Mucosa of descending colon (tissue), 3 donors: ENCODE data around the gene RAB6D. TPM values are rescaled to one million over a fixed set of nuclear protein-coding genes. Genes with fewer than 3 reads are reported as not detected.
A peak's percentile ranks its signal among the peaks of the same experiment; 100 is the strongest.
"Not testable (repeated sequence)": the region's sequence is repeated elsewhere in the genome, so short reads cannot be mapped to it uniquely, and the experiment has no call there.

Source experiments
- ATAC-seq: fragments of 200-7000 bp; cut with Tn5 transposase; one replicate; pipeline ENCODE4 v1.9.1; 2020; ENCODE audit warnings: mild to moderate bottlenecking, moderate library complexity
- DNase-seq, 3 donors: peaks; one replicate each; pipeline ENCODE4 v3.0.0-alpha.2; 2020
- H3K36me3 ChIP-seq: fragments of 200-600 bp; one replicate; pipeline ENCODE4 v1.8.0; 2021; ENCODE audit warnings: low read depth, mild to moderate bottlenecking
- H3K4me1 ChIP-seq: fragments of 200-600 bp; one replicate; pipeline ENCODE4 v1.8.0; 2021; ENCODE audit warnings: low read depth, mild to moderate bottlenecking
- H3K4me3 ChIP-seq: fragments of 200-600 bp; one replicate; pipeline ENCODE4 v1.8.0; 2021; ENCODE audit warnings: mild to moderate bottlenecking
- H3K9me3 ChIP-seq: fragments of 200-600 bp; one replicate; pipeline ENCODE4 v1.8.0; 2021; ENCODE audit warnings: mild to moderate bottlenecking
- CTCF ChIP-seq: fragments of 200-600 bp; IDR thresholded peaks from one replicate; pipeline ENCODE4 v1.8.0; 2022; ENCODE audit warnings: antibody characterized with exemption, mild to moderate bottlenecking
- intact Hi-C, 2 donors: fragments of 100-400 bp; cut with DNase I in 1 of 2; cut with micrococcal nuclease in 1 of 2; formaldehyde crosslinking; loops; one replicate each; pipeline versions ENCODE4 v1.11.0 to v1.11.1; 2022; cut with DNase I, micrococcal nuclease
- long read RNA-seq, 2 donors: library from polyadenylated mRNA; unstranded; transcript quantifications; one replicate each; pipeline ENCODE4 v2.0.0, GENCODE V29; 2019 to 2021
- total RNA-seq, 3 donors: library from RNA; stranded (reverse); fragmentation: NEBNext Ultra II Directional in 2 of 3; extraction: Animal tissue kit (Norgen Biotek cat#: 25700) in 2 of 3; gene quantifications; one replicate each; pipeline versions ENCODE4 v1.2.1 to v1.2.4, GENCODE V29; 2021 to 2023
- donor health status: DM: no; HTN: no; CAD: no; lungs with moderate emphysema.
- donor health status: DM: no; HTN: no; CAD: no.
- donor health status: DM: no; HTN: yes; CAD: no.

RAB6D gene
- total RNA-seq, result 1 to 10 TPM; 1.0 to 4.3 (median 1.8) TPM
- long read RNA-seq, donor 1, partial matches to known transcripts, result 0 of 1 reads
- long read RNA-seq, donor 1, other reads (novel, unspliced or antisense), result 0 of 1 reads
- long read RNA-seq, donor 2, result 0 reads

GRCh38 chr2:131363703-131364186 lies at the start of gene RAB6D:
Gene RAB6D, minus strand, starts transcription at chr2:131364168. Its CDS starts 448 bp downstream, at chr2:131363720.
- intact Hi-C loops, H3K9me3 ChIP-seq, H3K4me1 ChIP-seq, H3K36me3 ChIP-seq, H3K4me3 ChIP-seq: not testable (repeated sequence)
- DNase-seq (peak in 2 of 3 donors; percentile 35 to 64), ATAC-seq (peak; percentile 75)

- ATAC-seq (peak; percentile 71), DNase-seq (peak in 1 of 3 donors; percentile 65)
- intact Hi-C loops, result no loop called here
- Histone ChIP-seq H3K4me3 (no peak overlapping the region), H3K4me1 (no peaks in the 10 kb centered on the region), H3K9me3 (no peaks in the 10 kb centered on the region), H3K36me3 (no peaks in the 10 kb centered on the region)
- peak; percentile 23 for TF ChIP-seq CTCF
Observed at GRCh38 chr2:131413148-131413747, 49.3 kb upstream of the RAB6D start.

GRCh38 chr2:131410173-131410572 lies 46.2 kb upstream of the RAB6D start:
- no peak for ATAC-seq
- H3K4me1 ChIP-seq, result no peaks in the 10 kb centered on the region

GRCh38 chr2:131408778-131409177 lies 44.8 kb upstream of the RAB6D start:
- Histone ChIP-seq H3K4me1 (no peaks in the 10 kb centered on the region), H3K9me3 (no peaks in the 10 kb centered on the region), H3K4me3 (no peak overlapping the region), H3K36me3 (no peaks in the 10 kb centered on the region)
- TF ChIP-seq CTCF, result no peak
- no peak for ATAC-seq
- intact Hi-C loops, result no loop called here
- DNase-seq, result no peak

More at GRCh38 chr2:131410173-131410572, 46.2 kb upstream of the RAB6D start:
- no peak for DNase-seq
- intact Hi-C loops, result no loop called here
- Histone ChIP-seq H3K4me3 (no peak overlapping the region), H3K9me3 (no peaks in the 10 kb centered on the region), H3K36me3 (no peaks in the 10 kb centered on the region)
- no peak for TF ChIP-seq CTCF

GRCh38 chr2:131408207-131408606 lies 44.2 kb upstream of the RAB6D start:
- Histone ChIP-seq H3K4me3 (no peak overlapping the region), H3K9me3 (no peaks in the 10 kb centered on the region), H3K4me1 (no peaks in the 10 kb centered on the region), H3K36me3 (no peaks in the 10 kb centered on the region)
- no peak for ATAC-seq
- TF ChIP-seq CTCF, result no peak
- DNase-seq, result no peak
- intact Hi-C loops, result no loop called here

GRCh38 chr2:131404753-131405152 lies 40.8 kb upstream of the RAB6D start:
- H3K4me1 ChIP-seq, result no peaks in the 10 kb centered on the region
- TF ChIP-seq CTCF, result no peak
- no peaks in the 10 kb centered on the region for H3K36me3 ChIP-seq
- H3K4me3 ChIP-seq, result no peak overlapping the region
- no peak for DNase-seq
- no peak for ATAC-seq
- H3K9me3 ChIP-seq, result no peaks in the 10 kb centered on the region
- intact Hi-C loops, result no loop called here
